Lower lobe of right lung (tissue), 2 donors: Measurements from ENCODE around the gene AARS1. TPM values are rescaled to one million over a fixed set of nuclear protein-coding genes. Genes with fewer than 3 reads are reported as not detected.
"Not testable (repeated sequence)": the region's sequence is repeated elsewhere in the genome, so short reads cannot be mapped to it uniquely, and the experiment has no call there.

ENCODE experiments used
- ATAC-seq, 2 donors: fragments of 200-7000 bp; cut with Tn5 transposase; one replicate each; pipeline ENCODE4 v1.9.1; 2020 to 2022; ENCODE audit warnings: mild to moderate bottlenecking in 2 of 2, moderate library complexity in 2 of 2
- DNase-seq: peaks from one replicate; pipeline ENCODE4 v3.0.0-alpha.2; 2020
- H3K27ac ChIP-seq: fragments of 200-600 bp; one replicate; pipeline ENCODE4 v1.8.0; 2022
- H3K27me3 ChIP-seq: fragments of 200-600 bp; one replicate; pipeline ENCODE4 v1.8.0; 2022; ENCODE audit warnings: low read depth
- H3K36me3 ChIP-seq: fragments of 200-600 bp; one replicate; pipeline ENCODE4 v1.8.0; 2022; ENCODE audit warnings: mild to moderate bottlenecking
- H3K4me1 ChIP-seq: fragments of 200-600 bp; one replicate; pipeline ENCODE4 v1.8.0; 2022
- H3K4me3 ChIP-seq: fragments of 200-600 bp; one replicate; pipeline ENCODE4 v1.8.0; 2022; ENCODE audit warnings: mild to moderate bottlenecking
- H3K9me3 ChIP-seq: fragments of 200-600 bp; one replicate; pipeline ENCODE4 v1.8.0; 2022
- intact Hi-C: fragments of 100-400 bp; cut with DNase I; formaldehyde crosslinking; loops from one replicate; pipeline ENCODE4 v1.11.0; 2022
- long read RNA-seq: library from polyadenylated mRNA; unstranded; transcript quantifications from one replicate; pipeline ENCODE4 v2.0.0, GENCODE V29; 2021
- total RNA-seq: library from RNA; stranded (reverse); fragmentation: NEBNext Ultra II Directional; extraction: Animal tissue kit (Norgen Biotek cat#: 25700); gene quantifications from one replicate; pipeline ENCODE4 v1.2.1, GENCODE V29; 2021
- TF ChIP-seq, protein P1 (sequence below): fragments of 200-600 bp; IDR thresholded peaks from one replicate; pipeline ENCODE4 v1.8.0; 2022; ENCODE audit warnings: antibody characterized with exemption, mild to moderate bottlenecking
- donor health status: DM: no; HTN: yes; CAD: no; lungs with severe emphysema.

The AARS1 gene
- total RNA-seq, result 101 TPM
- long read RNA-seq, transcript AARS-201 (21 exons, 3,477 nt), result major isoform, 165 of 235 reads
- long read RNA-seq, partial matches to known transcripts, result 44 of 235 reads
- long read RNA-seq, other reads (novel, unspliced or antisense), result 26 of 235 reads

DNA sequence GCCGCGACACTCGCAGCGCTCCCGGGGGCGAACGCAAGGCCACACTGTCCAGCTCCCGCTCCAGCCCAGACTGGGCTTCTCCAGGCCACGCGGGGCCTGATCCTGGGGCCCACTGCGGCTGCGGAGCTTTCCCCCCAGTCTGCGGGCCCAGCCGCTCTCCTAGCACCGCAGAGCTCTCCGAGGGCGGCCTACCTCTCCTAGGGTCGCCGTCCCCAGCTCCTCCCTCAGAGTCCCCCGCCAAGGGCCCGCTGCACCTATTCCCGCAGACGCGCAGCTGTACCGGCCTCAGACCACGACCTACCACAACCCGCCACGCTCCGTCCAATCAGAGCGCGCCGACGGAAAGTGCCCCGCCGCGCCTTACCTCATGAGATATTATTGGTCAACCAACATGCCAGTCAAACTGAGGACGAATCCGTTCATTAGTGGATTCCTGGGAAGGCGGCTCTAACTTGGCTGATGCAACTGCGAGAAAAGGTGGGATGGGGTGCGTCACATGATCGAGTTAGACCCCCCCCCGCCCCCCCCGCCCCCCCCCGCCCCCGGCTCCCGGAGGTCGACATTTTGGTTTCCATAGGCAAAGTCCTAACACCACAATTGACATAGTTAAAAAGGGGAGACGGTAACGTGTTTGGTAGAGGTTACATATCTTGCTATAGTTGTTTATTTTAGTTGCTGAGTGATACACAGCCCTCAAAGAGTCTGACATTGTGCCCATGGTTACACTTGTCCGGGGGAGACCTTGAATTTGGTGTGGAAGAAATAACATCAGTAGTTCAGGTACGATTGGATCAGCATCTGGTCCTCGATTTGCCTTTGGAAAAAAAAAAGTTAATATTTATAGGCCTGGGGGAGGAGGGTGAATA lies at the start of gene AARS1:
Gene AARS1 (minus strand): TSS at position 278 of the 866 bp plus-strand sequence. CDS start 6,743 bp downstream, outside the sequence.
- DNase-seq, result peak; percentile 97
- H3K36me3 ChIP-seq, result peaks cover 7% of the 10 kb centered on the region
- H3K27ac ChIP-seq, result peak within 1 kb of the TSS; percentile 93
- H3K27me3 ChIP-seq, result no peaks in the 10 kb centered on the region
- peak within 1 kb of the TSS; percentile 76 for H3K4me3 ChIP-seq
- intact Hi-C loops, result no loop called here
- H3K4me1 ChIP-seq, result peaks cover 12% of the 10 kb centered on the region
- H3K9me3 ChIP-seq, result no peaks in the 10 kb centered on the region
- TF ChIP-seq, protein P1, sequence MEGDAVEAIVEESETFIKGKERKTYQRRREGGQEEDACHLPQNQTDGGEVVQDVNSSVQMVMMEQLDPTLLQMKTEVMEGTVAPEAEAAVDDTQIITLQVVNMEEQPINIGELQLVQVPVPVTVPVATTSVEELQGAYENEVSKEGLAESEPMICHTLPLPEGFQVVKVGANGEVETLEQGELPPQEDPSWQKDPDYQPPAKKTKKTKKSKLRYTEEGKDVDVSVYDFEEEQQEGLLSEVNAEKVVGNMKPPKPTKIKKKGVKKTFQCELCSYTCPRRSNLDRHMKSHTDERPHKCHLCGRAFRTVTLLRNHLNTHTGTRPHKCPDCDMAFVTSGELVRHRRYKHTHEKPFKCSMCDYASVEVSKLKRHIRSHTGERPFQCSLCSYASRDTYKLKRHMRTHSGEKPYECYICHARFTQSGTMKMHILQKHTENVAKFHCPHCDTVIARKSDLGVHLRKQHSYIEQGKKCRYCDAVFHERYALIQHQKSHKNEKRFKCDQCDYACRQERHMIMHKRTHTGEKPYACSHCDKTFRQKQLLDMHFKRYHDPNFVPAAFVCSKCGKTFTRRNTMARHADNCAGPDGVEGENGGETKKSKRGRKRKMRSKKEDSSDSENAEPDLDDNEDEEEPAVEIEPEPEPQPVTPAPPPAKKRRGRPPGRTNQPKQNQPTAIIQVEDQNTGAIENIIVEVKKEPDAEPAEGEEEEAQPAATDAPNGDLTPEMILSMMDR, result no peak
- peak; percentile 99 to 100 for ATAC-seq

DNA sequence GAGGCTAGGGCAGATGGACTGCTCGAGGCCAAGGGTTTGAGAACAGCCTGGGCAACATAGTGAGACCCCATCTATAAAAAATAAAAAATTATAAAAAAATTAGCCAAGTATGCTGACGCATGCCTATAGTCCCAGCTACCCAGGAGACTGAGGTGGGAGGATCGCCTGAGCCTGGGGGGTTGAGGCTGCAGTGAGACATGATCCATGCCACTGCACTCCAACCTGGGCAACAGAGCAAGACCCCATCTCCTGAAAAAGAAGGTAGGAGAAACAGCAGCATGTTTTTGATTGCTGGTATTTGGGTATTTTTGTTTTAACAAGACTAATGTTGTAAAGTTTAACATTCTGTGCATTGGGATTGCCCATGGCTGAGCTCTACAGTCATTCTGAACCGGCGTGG lies 48.5 kb upstream of the AARS1 start:
- Histone ChIP-seq H3K4me1 (no peaks in the 10 kb centered on the region), H3K4me3 (no peak overlapping the region), H3K36me3 (peaks cover 36% of the 10 kb centered on the region), H3K9me3 (no peaks in the 10 kb centered on the region), H3K27me3 (no peaks in the 10 kb centered on the region), H3K27ac (no peak overlapping the region)
- no peak for ATAC-seq
- intact Hi-C loops, result no loop called here
- no peak for DNase-seq
- TF ChIP-seq, protein P1, result no peak

DNA sequence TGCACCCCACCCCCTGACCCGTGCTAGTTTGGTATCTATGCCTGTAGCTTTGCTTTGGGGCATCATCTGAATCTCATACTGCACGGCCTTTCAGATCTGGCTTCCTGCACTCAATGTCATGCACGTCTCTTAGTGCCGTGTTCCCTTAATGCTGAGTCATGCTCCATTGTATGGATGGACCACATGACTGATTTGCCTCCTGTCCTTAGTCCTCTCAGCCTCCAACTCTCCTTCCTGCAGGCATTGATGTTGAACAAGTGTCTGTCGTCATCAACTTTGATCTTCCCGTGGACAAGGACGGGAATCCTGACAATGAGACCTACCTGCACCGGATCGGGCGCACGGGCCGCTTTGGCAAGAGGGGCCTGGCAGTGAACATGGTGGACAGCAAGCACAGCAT lies 43.4 kb upstream of the AARS1 start:
- H3K9me3 ChIP-seq, H3K4me1 ChIP-seq, H3K27me3 ChIP-seq, H3K4me3 ChIP-seq, intact Hi-C loops, H3K27ac ChIP-seq, DNase-seq, ATAC-seq: not testable (repeated sequence)
- H3K36me3 ChIP-seq, result peaks cover 87% of the 10 kb centered on the region

DNA sequence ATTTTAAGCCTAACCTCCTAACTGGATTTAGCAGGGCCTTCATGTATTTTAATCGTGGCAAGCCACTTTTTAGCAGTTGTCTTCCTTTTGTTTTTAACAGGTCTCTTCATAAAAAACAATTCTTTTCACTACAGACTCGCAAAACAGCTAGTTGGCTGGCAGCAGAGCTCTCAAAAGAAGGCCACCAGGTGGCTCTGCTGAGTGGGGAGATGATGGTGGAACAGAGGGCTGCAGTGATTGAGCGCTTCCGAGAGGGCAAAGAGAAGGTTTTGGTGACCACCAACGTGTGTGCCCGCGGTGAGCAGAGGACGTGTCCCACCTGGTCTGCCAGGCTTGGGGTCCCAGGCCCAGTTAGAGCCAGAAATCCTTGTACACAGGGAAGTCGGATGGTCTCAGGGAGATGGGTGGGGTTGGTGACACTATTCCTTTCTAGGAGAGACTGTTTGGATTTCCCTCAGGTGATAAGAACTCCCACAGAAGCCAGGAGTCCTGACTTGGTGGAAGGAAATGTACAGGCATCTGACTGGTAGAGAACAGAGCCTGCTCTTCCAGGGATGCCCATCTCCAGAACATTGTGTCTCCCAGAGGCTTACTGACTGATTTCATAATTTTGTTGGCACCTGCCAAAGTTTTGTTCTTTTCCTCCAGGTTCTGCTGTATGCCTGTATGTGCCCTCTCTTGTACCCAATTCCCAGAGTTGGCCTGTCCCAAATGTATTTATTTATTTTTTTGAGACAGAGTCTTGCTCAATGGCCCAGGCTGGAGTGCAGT lies 42.5 kb upstream of the AARS1 start:
- intact Hi-C loops, result no loop called here
- no peak overlapping the region for H3K27ac ChIP-seq
- H3K9me3 ChIP-seq, result no peaks in the 10 kb centered on the region
- H3K27me3 ChIP-seq, result no peaks in the 10 kb centered on the region
- DNase-seq (no peak), ATAC-seq (peak in 1 of 2 donors; percentile 31)
- TF ChIP-seq, protein P1, result peak; percentile 34
- H3K4me1 ChIP-seq, result no peaks in the 10 kb centered on the region
- H3K4me3 ChIP-seq, result no peak overlapping the region
- peaks cover 96% of the 10 kb centered on the region for H3K36me3 ChIP-seq

DNA sequence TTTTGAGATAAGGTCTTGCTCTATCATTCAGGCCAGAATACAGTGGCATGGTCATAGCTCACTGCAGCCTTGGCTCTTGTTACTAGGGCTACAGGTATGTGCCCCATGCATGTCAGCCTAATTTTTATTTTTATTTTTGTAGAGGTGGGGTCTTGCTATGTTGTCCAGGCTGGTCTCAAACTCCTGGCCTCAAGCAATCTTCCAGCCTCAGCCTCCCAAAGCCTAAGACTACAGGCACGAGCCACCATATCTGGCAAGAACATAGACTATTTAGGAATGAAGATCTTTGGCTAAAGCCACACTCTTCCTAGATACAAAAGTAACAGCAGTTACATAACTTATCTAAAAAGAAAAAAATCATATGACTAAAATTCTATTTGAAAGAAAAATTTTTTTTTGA lies 41.8 kb upstream of the AARS1 start:
- no peaks in the 10 kb centered on the region for H3K9me3 ChIP-seq
- ATAC-seq (no peak), DNase-seq (no peak)
- TF ChIP-seq, protein P1, result no peak
- no peaks in the 10 kb centered on the region for H3K4me1 ChIP-seq
- peaks cover 96% of the 10 kb centered on the region for H3K36me3 ChIP-seq
- H3K27ac ChIP-seq, result no peak overlapping the region
- no peak overlapping the region for H3K4me3 ChIP-seq
- no peaks in the 10 kb centered on the region for H3K27me3 ChIP-seq
- intact Hi-C loops, result no loop called here
